DOHH2 (cell line): Measurements from ENCODE around the gene ADCY5.

Source experiments
- CTCF ChIP-seq: fragments of 200-600 bp; sonication (generic); IDR thresholded peaks from one replicate; pipeline ENCODE4 v1.5.1; 2014; ENCODE audit warnings: antibody characterized with exemption, mild to moderate bottlenecking, low read depth, low read length; ENCODE audit not compliant: poor library complexity, severe bottlenecking
- EZH2phosphoT487 ChIP-seq: fragments of 200-600 bp; sonication (generic); IDR thresholded peaks from 2 replicates; pipeline ENCODE4 v1.6.1; 2017; ENCODE audit warnings: borderline replicate concordance, mild to moderate bottlenecking, antibody characterized with exemption, low read length, moderate library complexity, mixed read lengths

GRCh38 chr3:123388042-123388441, 60.8 kb downstream of the ADCY5 start:
- TF ChIP-seq CTCF (no peak), EZH2phosphoT487 (no peak)
